ENCODE results near the gene ESRRB.
A peak's percentile ranks its signal among the peaks of the same experiment; 100 is the strongest.

ESRRB gene

DNA sequence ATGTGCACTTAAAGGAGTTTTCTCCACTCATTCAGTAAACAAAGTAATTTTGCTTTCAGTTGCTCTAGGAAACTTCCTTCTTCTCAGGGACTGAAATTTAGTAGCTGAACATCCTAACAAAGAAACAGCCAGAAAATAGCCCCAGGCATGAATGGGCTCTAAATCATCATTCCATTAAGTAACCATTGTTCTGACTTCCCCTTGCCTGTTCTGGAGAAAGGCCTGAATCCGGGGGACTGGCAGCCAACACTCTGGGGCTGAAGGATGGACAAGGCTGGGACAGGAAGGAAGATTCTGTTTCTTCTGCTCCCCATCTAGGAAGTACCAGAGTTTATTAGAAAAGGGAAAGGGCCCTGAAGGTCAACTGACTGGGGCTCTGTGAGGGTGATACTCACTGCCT, 104.5 kb downstream of the ESRRB start:
- TF ChIP-seq JUND (IDR thresholded peaks at IDR 0.05; ENCODE audit: low read depth), result no peak
- no peak for DNase-seq (ENCODE audit: low read depth in 1 of 2, low spot score in 1 of 2)
- in situ Hi-C loops (cut with HindIII; ENCODE audit: low pct_unique_long_range_greater_than_20kb, low sequenced_read_pairs), result no loop called here

DNA sequence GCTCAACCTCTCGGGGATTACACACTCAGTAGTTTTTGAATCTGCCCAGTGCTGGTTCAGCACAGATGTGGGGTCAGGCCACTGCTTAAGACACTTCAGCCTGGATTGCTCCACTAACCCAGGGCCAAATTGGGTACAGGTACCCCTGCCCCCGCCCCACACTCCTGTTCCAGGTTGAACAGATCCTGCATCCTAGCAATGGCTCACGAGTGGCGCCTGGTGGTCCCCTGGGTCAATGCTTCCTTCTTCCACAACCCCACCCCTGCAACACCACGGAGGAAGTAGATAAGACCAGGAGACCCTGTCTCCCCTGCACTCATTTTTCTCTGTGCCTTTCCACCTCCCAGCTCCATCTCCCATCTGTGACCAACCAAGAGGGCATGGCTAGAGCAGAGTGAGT, 108.4 kb downstream of the ESRRB start:
- no peak for TF ChIP-seq JUND (IDR thresholded peaks at IDR 0.05; ENCODE audit: low read depth)
- no peak for DNase-seq (ENCODE audit: low read depth in 1 of 2, low spot score in 1 of 2)
- in situ Hi-C loops (cut with HindIII; ENCODE audit: low pct_unique_long_range_greater_than_20kb, low sequenced_read_pairs), result no loop called here

DNA sequence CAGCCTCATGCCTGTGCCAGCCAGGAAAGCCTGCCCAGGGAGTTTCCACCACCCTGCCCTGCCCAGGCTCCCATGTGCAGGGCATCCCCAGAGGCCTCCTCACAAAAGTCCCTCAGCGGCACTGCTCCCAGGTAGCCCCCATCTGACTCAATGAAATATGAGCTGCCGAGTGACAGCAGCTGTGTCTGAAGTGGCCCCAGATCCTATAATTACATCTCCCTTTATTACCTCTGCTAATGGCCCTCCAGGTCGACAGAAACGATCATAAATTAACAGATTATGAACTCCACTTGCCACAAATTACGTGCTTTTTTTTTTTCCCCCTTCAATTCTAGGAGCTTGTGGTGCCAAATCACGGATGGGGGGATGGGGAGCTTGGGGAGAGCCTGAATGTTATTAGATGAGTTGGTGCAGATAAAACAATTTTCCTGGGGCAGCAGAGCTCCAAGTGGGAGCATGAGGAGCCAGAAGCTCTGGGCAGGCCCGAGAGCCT, 110.4 kb downstream of the ESRRB start:
- in situ Hi-C loops (cut with HindIII; ENCODE audit: low pct_unique_long_range_greater_than_20kb, low sequenced_read_pairs), result no loop called here
- no peak for TF ChIP-seq JUND (IDR thresholded peaks at IDR 0.05; ENCODE audit: low read depth)
- DNase-seq (ENCODE audit: low read depth in 1 of 2, low spot score in 1 of 2), result no peak

- in situ Hi-C loops (cut with HindIII; ENCODE audit: low pct_unique_long_range_greater_than_20kb, low sequenced_read_pairs), result no loop called here
- no peak for TF ChIP-seq JUND (IDR thresholded peaks at IDR 0.05; ENCODE audit: low read depth)
- DNase-seq (ENCODE audit: low read depth in 1 of 2, low spot score in 1 of 2), result no peak
Measured at GRCh38 chr14:76488551-76488950, 112.6 kb downstream of the ESRRB start.

- in situ Hi-C loops (cut with HindIII; ENCODE audit: low pct_unique_long_range_greater_than_20kb, low sequenced_read_pairs), result no loop called here
- no peak for DNase-seq (ENCODE audit: low read depth in 1 of 2, low spot score in 1 of 2)
- no peak for TF ChIP-seq JUND (IDR thresholded peaks at IDR 0.05; ENCODE audit: low read depth)
Measured at GRCh38 chr14:76489667-76490066, 113.7 kb downstream of the ESRRB start.

DNA sequence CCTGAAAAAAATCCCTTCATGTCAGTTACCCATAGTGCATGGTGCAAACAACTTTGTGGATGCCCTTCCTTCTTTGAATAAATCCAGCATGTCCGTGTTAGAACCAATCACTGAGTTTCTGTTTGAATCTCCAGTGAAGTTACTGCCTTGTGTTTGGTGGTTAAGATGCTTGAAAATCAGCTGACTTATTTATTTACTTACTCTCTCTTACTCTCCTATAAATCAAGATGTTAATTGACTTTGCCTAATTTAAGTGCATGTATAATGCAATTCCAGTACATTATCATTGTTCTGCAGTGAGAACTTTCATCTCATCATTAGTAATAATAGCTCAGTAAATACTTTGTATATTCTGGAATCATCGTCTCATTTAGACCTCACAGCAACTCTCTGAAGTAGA, 114.2 kb downstream of the ESRRB start:
- no peak for DNase-seq (ENCODE audit: low read depth in 1 of 2, low spot score in 1 of 2)
- TF ChIP-seq JUND (IDR thresholded peaks at IDR 0.05; ENCODE audit: low read depth), result no peak
- in situ Hi-C loops (cut with HindIII; ENCODE audit: low pct_unique_long_range_greater_than_20kb, low sequenced_read_pairs), result no loop called here

DNA sequence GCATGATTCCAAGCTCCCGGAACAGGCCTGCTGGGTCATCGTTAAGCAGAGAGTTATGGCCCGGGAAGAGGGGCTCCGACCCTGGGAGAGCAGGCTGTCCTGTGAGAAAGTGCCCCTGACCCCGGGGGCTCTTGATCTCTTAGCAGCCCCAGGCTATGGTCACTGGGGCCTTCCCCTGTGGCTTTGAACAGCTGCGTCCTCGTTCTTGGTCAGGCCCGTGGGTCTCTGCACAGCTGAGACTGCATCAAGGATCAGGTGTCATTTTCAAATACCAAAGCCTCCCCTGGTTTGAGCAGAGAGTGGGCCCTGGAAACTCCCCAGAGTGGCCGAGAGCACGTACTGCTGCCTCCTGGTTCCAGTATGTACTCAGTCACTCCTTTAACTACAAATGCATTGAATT, 114.8 kb downstream of the ESRRB start:
- TF ChIP-seq JUND (IDR thresholded peaks at IDR 0.05; ENCODE audit: low read depth), result no peak
- in situ Hi-C loops (cut with HindIII; ENCODE audit: low pct_unique_long_range_greater_than_20kb, low sequenced_read_pairs), result no loop called here
- no peak for DNase-seq (ENCODE audit: low read depth in 1 of 2, low spot score in 1 of 2)

- DNase-seq (ENCODE audit: low read depth in 1 of 2, low spot score in 1 of 2), result no peak
- TF ChIP-seq JUND (IDR thresholded peaks at IDR 0.05; ENCODE audit: low read depth), result no peak
- in situ Hi-C loops (cut with HindIII; ENCODE audit: low pct_unique_long_range_greater_than_20kb, low sequenced_read_pairs), result no loop called here
Measured at GRCh38 chr14:76491172-76491930, 115.4 kb downstream of the ESRRB start.

DNA sequence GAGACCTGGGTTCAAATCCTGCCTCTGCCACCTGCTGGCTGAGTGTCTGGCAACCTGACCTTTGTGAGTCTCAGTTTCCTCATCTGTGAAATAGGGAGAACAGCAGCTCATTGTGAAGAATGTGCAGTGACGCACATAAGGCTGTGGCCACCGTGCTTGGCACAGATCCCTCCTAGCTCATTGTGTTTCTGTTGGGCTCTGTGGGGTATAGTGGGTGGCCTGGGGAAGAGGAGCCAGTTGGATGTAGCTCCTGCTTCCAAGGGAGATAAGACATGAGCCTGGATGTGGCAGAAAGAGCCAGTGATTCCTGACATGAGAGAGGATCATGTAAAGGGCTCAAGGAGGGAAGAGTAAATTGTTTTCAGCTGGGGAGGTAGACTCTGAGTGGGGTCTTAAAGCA, 120.0 kb downstream of the ESRRB start:
- no peak for TF ChIP-seq JUND (IDR thresholded peaks at IDR 0.05; ENCODE audit: low read depth)
- in situ Hi-C loops (cut with HindIII; ENCODE audit: low pct_unique_long_range_greater_than_20kb, low sequenced_read_pairs), result no loop called here
- DNase-seq (ENCODE audit: low read depth in 1 of 2, low spot score in 1 of 2), result no peak

GRCh38 chr14:76496595-76496994, 120.7 kb downstream of the ESRRB start:
- in situ Hi-C loops (cut with HindIII; ENCODE audit: low pct_unique_long_range_greater_than_20kb, low sequenced_read_pairs), result no loop called here
- no peak for DNase-seq (ENCODE audit: low read depth in 1 of 2, low spot score in 1 of 2)
- TF ChIP-seq JUND (IDR thresholded peaks at IDR 0.05; ENCODE audit: low read depth), result no peak

- in situ Hi-C loops (cut with HindIII; ENCODE audit: low pct_unique_long_range_greater_than_20kb, low sequenced_read_pairs), result no loop called here
- TF ChIP-seq JUND (IDR thresholded peaks at IDR 0.05; ENCODE audit: low read depth), result no peak
- DNase-seq (ENCODE audit: low read depth in 1 of 2, low spot score in 1 of 2), result peak in 1 of 2 experiments; percentile 18
Measured at GRCh38 chr14:76497550-76498462, 121.9 kb downstream of the ESRRB start.

GRCh38 chr14:76498463-76498935, 122.6 kb downstream of the ESRRB start:
- DNase-seq (ENCODE audit: low read depth in 1 of 2, low spot score in 1 of 2), result no peak
- TF ChIP-seq JUND (IDR thresholded peaks at IDR 0.05; ENCODE audit: low read depth), result no peak
- in situ Hi-C loops (cut with HindIII; ENCODE audit: low pct_unique_long_range_greater_than_20kb, low sequenced_read_pairs), result no loop called here

- in situ Hi-C loops (cut with HindIII; ENCODE audit: low pct_unique_long_range_greater_than_20kb, low sequenced_read_pairs), result no loop called here
- TF ChIP-seq JUND (IDR thresholded peaks at IDR 0.05; ENCODE audit: low read depth), result no peak
- no peak for DNase-seq (ENCODE audit: low read depth in 1 of 2, low spot score in 1 of 2)
Measured at GRCh38 chr14:76498976-76499375, 123.0 kb downstream of the ESRRB start.
